ENCODE data around the gene NDUFS2. TPM values are rescaled to one million over a fixed set of nuclear protein-coding genes. Genes with fewer than 3 reads are reported as not detected.

The NDUFS2 gene
- total and polyA plus RNA-seq, 9 of the 15 experiments (the other 6 are each of a cell fraction or from before 2014, with no cell fraction given), result 70.0 to 176 (median 141) TPM

DNA sequence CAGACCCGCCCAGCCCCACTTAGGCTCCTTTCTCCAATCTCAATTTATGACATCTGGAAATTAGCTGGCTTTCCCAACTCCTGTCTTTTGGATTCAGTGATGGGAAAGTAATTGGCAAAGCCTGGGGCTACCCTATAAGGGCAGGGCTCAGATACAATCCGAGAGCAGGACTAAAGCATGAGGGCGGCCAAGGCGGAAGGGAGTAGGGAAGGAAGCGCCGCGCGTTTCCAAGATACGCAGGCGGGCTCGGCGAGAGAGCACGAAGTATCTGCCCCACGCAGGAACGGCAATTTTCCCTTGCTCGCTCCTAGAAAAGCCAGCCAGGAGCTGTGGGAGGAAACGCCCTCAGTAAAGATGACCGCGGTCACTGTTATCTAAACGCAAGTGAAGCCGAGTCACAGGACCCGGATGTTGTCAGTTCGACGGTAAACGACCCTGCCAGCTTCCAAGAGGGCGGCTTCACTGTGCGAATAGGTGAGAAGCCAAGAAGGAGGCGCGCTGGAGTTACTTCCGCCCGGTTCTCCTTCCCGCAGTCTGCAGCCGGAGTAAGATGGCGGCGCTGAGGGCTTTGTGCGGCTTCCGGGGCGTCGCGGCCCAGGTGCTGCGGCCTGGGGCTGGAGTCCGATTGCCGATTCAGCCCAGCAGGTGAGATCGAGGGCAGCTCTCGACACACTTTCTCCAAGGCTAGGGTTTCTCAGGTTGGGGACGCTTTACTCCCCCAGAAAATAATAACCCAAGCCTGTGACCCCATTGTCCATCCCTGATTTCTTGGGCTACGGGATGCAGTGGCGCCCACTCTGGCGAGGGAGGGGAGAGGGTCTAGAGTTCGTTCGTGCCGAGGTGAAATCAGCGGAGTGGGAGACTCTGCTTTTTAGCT lies at the start of gene NDUFS2 (continued):
- TF ChIP-seq SIRT6 (IDR thresholded peaks at IDR 0.05; ENCODE audit: low read depth, low read length), result no peak
- TF ChIP-seq SRSF7 (optimal IDR thresholded peaks at IDR 0.05; ENCODE audit: low read depth, low read length), result no peak
- no peak for TF ChIP-seq ZNF217 (CRISPR knock-in tag; IDR thresholded peaks at IDR 0.05)
- TF ChIP-seq, protein P1, sequence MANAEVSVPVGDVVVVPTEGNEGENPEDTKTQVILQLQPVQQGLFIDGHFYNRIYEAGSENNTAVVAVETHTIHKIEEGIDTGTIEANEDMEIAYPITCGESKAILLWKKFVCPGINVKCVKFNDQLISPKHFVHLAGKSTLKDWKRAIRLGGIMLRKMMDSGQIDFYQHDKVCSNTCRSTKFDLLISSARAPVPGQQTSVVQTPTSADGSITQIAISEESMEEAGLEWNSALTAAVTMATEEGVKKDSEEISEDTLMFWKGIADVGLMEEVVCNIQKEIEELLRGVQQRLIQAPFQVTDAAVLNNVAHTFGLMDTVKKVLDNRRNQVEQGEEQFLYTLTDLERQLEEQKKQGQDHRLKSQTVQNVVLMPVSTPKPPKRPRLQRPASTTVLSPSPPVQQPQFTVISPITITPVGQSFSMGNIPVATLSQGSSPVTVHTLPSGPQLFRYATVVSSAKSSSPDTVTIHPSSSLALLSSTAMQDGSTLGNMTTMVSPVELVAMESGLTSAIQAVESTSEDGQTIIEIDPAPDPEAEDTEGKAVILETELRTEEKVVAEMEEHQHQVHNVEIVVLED (CRISPR knock-in tag; IDR thresholded peaks at IDR 0.05), result no peak; the same call in 1 of the 2 replicates
- TF ChIP-seq CBX2 (IDR thresholded peaks at IDR 0.05; ENCODE audit: insufficient read depth, low read length, poor library complexity, severe bottlenecking), result no peak
- 0 out of 2 replicates have a peak, but pooled peaks have one; percentile 52 for TF ChIP-seq NR2F6 (CRISPR knock-in tag; IDR thresholded peaks at IDR 0.05)
- TF ChIP-seq, protein P2, sequence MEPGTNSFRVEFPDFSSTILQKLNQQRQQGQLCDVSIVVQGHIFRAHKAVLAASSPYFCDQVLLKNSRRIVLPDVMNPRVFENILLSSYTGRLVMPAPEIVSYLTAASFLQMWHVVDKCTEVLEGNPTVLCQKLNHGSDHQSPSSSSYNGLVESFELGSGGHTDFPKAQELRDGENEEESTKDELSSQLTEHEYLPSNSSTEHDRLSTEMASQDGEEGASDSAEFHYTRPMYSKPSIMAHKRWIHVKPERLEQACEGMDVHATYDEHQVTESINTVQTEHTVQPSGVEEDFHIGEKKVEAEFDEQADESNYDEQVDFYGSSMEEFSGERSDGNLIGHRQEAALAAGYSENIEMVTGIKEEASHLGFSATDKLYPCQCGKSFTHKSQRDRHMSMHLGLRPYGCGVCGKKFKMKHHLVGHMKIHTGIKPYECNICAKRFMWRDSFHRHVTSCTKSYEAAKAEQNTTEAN (CRISPR knock-in tag; IDR thresholded peaks at IDR 0.05), result no peak
- peak; percentile 81 for TF ChIP-seq EP400 (IDR thresholded peaks at IDR 0.05)
- no peak for TF ChIP-seq PHB (CRISPR knock-in tag; IDR thresholded peaks at IDR 0.05)
- TF ChIP-seq, protein P3, sequence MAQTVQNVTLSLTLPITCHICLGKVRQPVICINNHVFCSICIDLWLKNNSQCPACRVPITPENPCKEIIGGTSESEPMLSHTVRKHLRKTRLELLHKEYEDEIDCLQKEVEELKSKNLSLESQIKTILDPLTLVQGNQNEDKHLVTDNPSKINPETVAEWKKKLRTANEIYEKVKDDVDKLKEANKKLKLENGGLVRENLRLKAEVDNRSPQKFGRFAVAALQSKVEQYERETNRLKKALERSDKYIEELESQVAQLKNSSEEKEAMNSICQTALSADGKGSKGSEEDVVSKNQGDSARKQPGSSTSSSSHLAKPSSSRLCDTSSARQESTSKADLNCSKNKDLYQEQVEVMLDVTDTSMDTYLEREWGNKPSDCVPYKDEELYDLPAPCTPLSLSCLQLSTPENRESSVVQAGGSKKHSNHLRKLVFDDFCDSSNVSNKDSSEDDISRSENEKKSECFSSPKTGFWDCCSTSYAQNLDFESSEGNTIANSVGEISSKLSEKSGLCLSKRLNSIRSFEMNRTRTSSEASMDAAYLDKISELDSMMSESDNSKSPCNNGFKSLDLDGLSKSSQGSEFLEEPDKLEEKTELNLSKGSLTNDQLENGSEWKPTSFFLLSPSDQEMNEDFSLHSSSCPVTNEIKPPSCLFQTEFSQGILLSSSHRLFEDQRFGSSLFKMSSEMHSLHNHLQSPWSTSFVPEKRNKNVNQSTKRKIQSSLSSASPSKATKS (CRISPR knock-in tag; IDR thresholded peaks at IDR 0.05), result no peak
- TF ChIP-seq RCOR1 (IDR thresholded peaks at IDR 0.05; ENCODE audit: borderline replicate concordance in 1 of 2, low read depth in 2 of 2, low read length in 2 of 2), result peak in 1 of 2 experiments; percentile 37; a peak in 3 of 4 replicates
- TF ChIP-seq MYNN (IDR thresholded peaks at IDR 0.05), result no peak
- no peak for TF ChIP-seq MYNN (CRISPR knock-in tag; IDR thresholded peaks at IDR 0.05)
- no peak for TF ChIP-seq JUNB (CRISPR knock-in tag; conservative IDR thresholded peaks at IDR 0.05)
- TF ChIP-seq KAT2B (IDR thresholded peaks at IDR 0.05; ENCODE audit: low read depth, low read length), result no peak
- TF ChIP-seq MCM5 (IDR thresholded peaks at IDR 0.05; ENCODE audit: low read depth), result no peak
- TF ChIP-seq, protein P4, sequence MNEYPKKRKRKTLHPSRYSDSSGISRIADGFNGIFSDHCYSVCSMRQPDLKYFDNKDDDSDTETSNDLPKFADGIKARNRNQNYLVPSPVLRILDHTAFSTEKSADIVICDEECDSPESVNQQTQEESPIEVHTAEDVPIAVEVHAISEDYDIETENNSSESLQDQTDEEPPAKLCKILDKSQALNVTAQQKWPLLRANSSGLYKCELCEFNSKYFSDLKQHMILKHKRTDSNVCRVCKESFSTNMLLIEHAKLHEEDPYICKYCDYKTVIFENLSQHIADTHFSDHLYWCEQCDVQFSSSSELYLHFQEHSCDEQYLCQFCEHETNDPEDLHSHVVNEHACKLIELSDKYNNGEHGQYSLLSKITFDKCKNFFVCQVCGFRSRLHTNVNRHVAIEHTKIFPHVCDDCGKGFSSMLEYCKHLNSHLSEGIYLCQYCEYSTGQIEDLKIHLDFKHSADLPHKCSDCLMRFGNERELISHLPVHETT (CRISPR knock-in tag; conservative IDR thresholded peaks at IDR 0.05 in 1 of 2, IDR thresholded peaks at IDR 0.05 in 1 of 2), result peak in 1 of 2 experiments; percentile 78; a peak in 2 of 4 replicates
- TF ChIP-seq BRF1 (IDR thresholded peaks at IDR 0.05; ENCODE audit: borderline replicate concordance, extremely low read depth, insufficient read length), result no peak
